HG02588 (cell line): ENCODE data around the gene ZYG11A.
"Not testable (repeated sequence)": the region's sequence is repeated elsewhere in the genome, so short reads cannot be mapped to it uniquely, and the experiment has no call there.

ENCODE experiments used
- ATAC-seq: cut with Tn5 transposase; IDR thresholded peaks from one replicate; pipeline ENCODE4 v1.9.1; 2021; ENCODE audit warnings: mild to moderate bottlenecking, moderate library complexity; ENCODE audit not compliant: unreplicated experiment

ZYG11A gene

GRCh38 chr1:52869727-52870126 is 27.2 kb downstream of the ZYG11A start:
- ATAC-seq = not testable (repeated sequence)

- no peak for ATAC-seq
Measured at GRCh38 chr1:52876843-52877242, 34.3 kb downstream of the ZYG11A start.

GRCh38 chr1:52877554-52877953 is 35.0 kb downstream of the ZYG11A start:
- no peak for ATAC-seq

GRCh38 chr1:52880206-52880605 is 37.6 kb downstream of the ZYG11A start:
- no peak for ATAC-seq

GRCh38 chr1:52887483-52887882 is 44.9 kb downstream of the ZYG11A start:
- ATAC-seq = no peak

- ATAC-seq = no peak
Measured at GRCh38 chr1:52892424-52893215, 50.1 kb downstream of the ZYG11A start.

- no peak for ATAC-seq
Measured at GRCh38 chr1:52899445-52899894, 56.9 kb downstream of the ZYG11A start.

GRCh38 chr1:52900402-52900801 is 57.8 kb downstream of the ZYG11A start:
- ATAC-seq = no peak

GRCh38 chr1:52901384-52901783 is 58.8 kb downstream of the ZYG11A start:
- no peak for ATAC-seq

GRCh38 chr1:52904208-52904926 is 61.8 kb downstream of the ZYG11A start:
- no peak for ATAC-seq

- no peak for ATAC-seq
Measured at GRCh38 chr1:52904927-52905698, 62.6 kb downstream of the ZYG11A start.

GRCh38 chr1:52906135-52906603 is 63.6 kb downstream of the ZYG11A start:
- no peak for ATAC-seq

GRCh38 chr1:52907068-52907811 is 64.7 kb downstream of the ZYG11A start:
- no peak for ATAC-seq

GRCh38 chr1:52907812-52908153 is 65.2 kb downstream of the ZYG11A start:
- no peak for ATAC-seq

GRCh38 chr1:52911541-52911940 is 69.0 kb downstream of the ZYG11A start:
- no peak for ATAC-seq

- ATAC-seq = no peak
Measured at GRCh38 chr1:52913014-52913413, 70.5 kb downstream of the ZYG11A start.

- no peak for ATAC-seq
Measured at GRCh38 chr1:52913537-52913936, 71.0 kb downstream of the ZYG11A start.

- no peak for ATAC-seq
Measured at GRCh38 chr1:52914463-52914862, 71.9 kb downstream of the ZYG11A start.

- ATAC-seq = no peak
Measured at GRCh38 chr1:52915211-52915854, 72.8 kb downstream of the ZYG11A start.

GRCh38 chr1:52915855-52916220 is 73.3 kb downstream of the ZYG11A start:
- ATAC-seq = no peak
